Measurements from ENCODE around the gene SCRN2. TPM values are rescaled to one million over a fixed set of nuclear protein-coding genes. Genes with fewer than 3 reads are reported as not detected.

SCRN2 gene
- total and polyA plus RNA-seq, 2 experiments from 2014 or later, result 40.6 to 45.5 TPM

GRCh38 chr17:47801906-47802305 lies 39.2 kb downstream of the SCRN2 start:
- H3K27me3 ChIP-seq (ENCODE audit: insufficient read depth), result no peaks in the 10 kb centered on the region
- no peak for DNase-seq (ENCODE audit: low spot score)

More at GRCh38 chr17:47801906-47802305, 39.2 kb downstream of the SCRN2 start:
- H3K4me1 Mint-ChIP-seq, result no peaks in the 10 kb centered on the region
- Histone ChIP-seq H4K20me1 (replicated peaks; ENCODE audit: insufficient read depth) (no peaks in the 10 kb centered on the region; the same call in 1 of the 2 replicates), H3F3A (replicated peaks; ENCODE audit: low read depth) (no peaks in the 10 kb centered on the region), H3K79me2 (replicated peaks; ENCODE audit: insufficient read depth) (no peaks in the 10 kb centered on the region), H2AFZ (no peak overlapping the region), H3K4me1 (ENCODE audit: insufficient read depth) (no peaks in the 10 kb centered on the region), H3K36me3 (ENCODE audit: insufficient read depth) (no peaks in the 10 kb centered on the region), H3K27ac (ENCODE audit: low read depth) (no peak overlapping the region), H3K4me3 (no peak overlapping the region), H3K4me2 (no peak overlapping the region), H3K9me2 (ENCODE audit: insufficient read depth) (no peaks in the 10 kb centered on the region)
- H3K27me3 Mint-ChIP-seq (ENCODE audit: insufficient read depth, low read depth, poor library complexity), result peaks cover 8% of the 10 kb centered on the region
- no peak overlapping the region for H3K4me3 Mint-ChIP-seq
- H3K27ac Mint-ChIP-seq, result no peak overlapping the region
- no peak for ATAC-seq
- TF ChIP-seq EZH2phosphoT487 (IDR thresholded peaks at IDR 0.05; ENCODE audit: unreplicated experiment) (no peak), EZH2 (IDR thresholded peaks at IDR 0.05; ENCODE audit: low read depth, unreplicated experiment) (no peak), CTCF (conservative IDR thresholded peaks at IDR 0.05; ENCODE audit: low read depth in 2 of 2) (no peak), ZNF114 (CRISPR knock-in tag; IDR thresholded peaks at IDR 0.05) (no peak), ZNF462 (CRISPR knock-in tag; IDR thresholded peaks at IDR 0.05) (no peak), REST (IDR thresholded peaks at IDR 0.05; ENCODE audit: unreplicated experiment) (no peak), ETS1 (IDR thresholded peaks at IDR 0.05) (no peak), STAT1 (IDR thresholded peaks at IDR 0.05; ENCODE audit: unreplicated experiment) (no peak), CREB1 (CRISPR knock-in tag; IDR thresholded peaks at IDR 0.05; ENCODE audit: low read depth) (no peak), ZNF331 (CRISPR knock-in tag; IDR thresholded peaks at IDR 0.05; ENCODE audit: low read depth) (no peak), NANOG (IDR thresholded peaks at IDR 0.05; ENCODE audit: borderline replicate concordance) (no peak), JUNB (IDR thresholded peaks at IDR 0.05; ENCODE audit: unreplicated experiment) (no peak), POLR2AphosphoS5 (IDR thresholded peaks at IDR 0.05; ENCODE audit: low read depth) (no peak)
- H3K9me3 Mint-ChIP-seq, result no peaks in the 10 kb centered on the region
- H3K36me3 Mint-ChIP-seq (ENCODE audit: low read depth), result no peaks in the 10 kb centered on the region
